ENCODE results near the gene SNAPC1. TPM values are rescaled to one million over a fixed set of nuclear protein-coding genes. Genes with fewer than 3 reads are reported as not detected.

The SNAPC1 gene
- total RNA-seq, 1 donor from 2014 or later: 17.1 TPM

DNA sequence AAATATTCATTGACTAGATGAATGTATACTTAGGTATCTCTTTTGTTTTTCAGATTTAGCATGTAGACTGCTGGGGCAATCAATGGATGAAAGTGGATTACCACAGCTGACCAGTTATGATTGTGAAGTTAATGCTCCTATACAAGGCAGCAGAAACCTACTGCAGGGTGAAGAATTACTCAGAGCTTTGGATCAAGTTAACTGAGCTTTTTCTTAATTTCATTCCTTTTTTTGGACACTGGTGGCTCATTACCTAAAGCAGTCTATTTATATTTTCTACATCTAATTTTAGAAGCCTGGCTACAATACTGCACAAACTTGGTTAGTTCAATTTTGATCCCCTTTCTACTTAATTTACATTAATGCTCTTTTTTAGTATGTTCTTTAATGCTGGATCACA is 15.3 kb upstream of the SNAPC1 start:
- no peak for FAIRE-seq

DNA sequence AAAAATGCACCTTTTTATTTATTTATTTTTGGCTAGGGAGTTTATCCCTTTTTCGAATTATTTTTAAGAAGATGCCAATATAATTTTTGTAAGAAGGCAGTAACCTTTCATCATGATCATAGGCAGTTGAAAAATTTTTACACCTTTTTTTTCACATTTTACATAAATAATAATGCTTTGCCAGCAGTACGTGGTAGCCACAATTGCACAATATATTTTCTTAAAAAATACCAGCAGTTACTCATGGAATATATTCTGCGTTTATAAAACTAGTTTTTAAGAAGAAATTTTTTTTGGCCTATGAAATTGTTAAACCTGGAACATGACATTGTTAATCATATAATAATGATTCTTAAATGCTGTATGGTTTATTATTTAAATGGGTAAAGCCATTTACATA is 14.9 kb upstream of the SNAPC1 start:
- H3K36me3 ChIP-seq (ENCODE audit: control insufficient read depth, insufficient read depth, low read length): peaks cover 6% of the 10 kb centered on the region
- DNase-seq (ENCODE audit: low read depth): no peak
- H3K27me3 ChIP-seq (ENCODE audit: control insufficient read depth, insufficient read depth, low read length): no peaks in the 10 kb centered on the region
- TF ChIP-seq, protein P1, sequence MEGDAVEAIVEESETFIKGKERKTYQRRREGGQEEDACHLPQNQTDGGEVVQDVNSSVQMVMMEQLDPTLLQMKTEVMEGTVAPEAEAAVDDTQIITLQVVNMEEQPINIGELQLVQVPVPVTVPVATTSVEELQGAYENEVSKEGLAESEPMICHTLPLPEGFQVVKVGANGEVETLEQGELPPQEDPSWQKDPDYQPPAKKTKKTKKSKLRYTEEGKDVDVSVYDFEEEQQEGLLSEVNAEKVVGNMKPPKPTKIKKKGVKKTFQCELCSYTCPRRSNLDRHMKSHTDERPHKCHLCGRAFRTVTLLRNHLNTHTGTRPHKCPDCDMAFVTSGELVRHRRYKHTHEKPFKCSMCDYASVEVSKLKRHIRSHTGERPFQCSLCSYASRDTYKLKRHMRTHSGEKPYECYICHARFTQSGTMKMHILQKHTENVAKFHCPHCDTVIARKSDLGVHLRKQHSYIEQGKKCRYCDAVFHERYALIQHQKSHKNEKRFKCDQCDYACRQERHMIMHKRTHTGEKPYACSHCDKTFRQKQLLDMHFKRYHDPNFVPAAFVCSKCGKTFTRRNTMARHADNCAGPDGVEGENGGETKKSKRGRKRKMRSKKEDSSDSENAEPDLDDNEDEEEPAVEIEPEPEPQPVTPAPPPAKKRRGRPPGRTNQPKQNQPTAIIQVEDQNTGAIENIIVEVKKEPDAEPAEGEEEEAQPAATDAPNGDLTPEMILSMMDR (IDR thresholded peaks at IDR 0.05; ENCODE audit: insufficient read depth, low read length, severe bottlenecking): no peak
- no peak overlapping the region for H3K4me3 ChIP-seq (ENCODE audit: low read depth, low read length)
- no peak for FAIRE-seq

More for the DNA sequence above, 15.3 kb upstream of the SNAPC1 start:
- DNase-seq (ENCODE audit: low read depth): no peak
- peaks cover 11% of the 10 kb centered on the region for H3K36me3 ChIP-seq (ENCODE audit: control insufficient read depth, insufficient read depth, low read length)
- H3K27me3 ChIP-seq (ENCODE audit: control insufficient read depth, insufficient read depth, low read length): no peaks in the 10 kb centered on the region
- TF ChIP-seq, protein P1 (IDR thresholded peaks at IDR 0.05; ENCODE audit: insufficient read depth, low read length, severe bottlenecking): no peak
- H3K4me3 ChIP-seq (ENCODE audit: low read depth, low read length): no peak overlapping the region

DNA sequence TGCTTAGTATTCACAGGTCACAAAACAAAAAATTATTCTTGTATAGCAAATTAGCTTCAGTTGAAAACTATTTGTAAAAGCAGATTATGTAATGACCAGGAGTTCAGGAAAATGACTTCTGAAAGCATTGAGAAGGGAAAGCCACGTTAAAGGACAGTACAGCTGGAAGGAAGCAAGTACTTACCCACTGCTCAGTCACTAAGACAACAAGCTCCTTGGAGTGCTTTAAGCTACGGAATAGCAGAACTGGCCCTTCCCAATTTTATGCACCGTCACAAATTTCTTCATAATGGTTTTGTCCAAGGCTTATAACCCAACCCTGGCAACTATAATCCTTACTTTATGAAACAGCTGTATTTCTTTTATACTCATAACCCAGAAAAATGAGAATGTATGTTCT is 13.0 kb upstream of the SNAPC1 start:
- DNase-seq (ENCODE audit: low read depth): peak; percentile 59
- peaks cover 5% of the 10 kb centered on the region for H3K36me3 ChIP-seq (ENCODE audit: control insufficient read depth, insufficient read depth, low read length)
- TF ChIP-seq, protein P1 (IDR thresholded peaks at IDR 0.05; ENCODE audit: insufficient read depth, low read length, severe bottlenecking): no peak
- peak overlapping the region; percentile 5 for H3K4me3 ChIP-seq (ENCODE audit: low read depth, low read length)
- no peak for FAIRE-seq
- no peaks in the 10 kb centered on the region for H3K27me3 ChIP-seq (ENCODE audit: control insufficient read depth, insufficient read depth, low read length)

DNA sequence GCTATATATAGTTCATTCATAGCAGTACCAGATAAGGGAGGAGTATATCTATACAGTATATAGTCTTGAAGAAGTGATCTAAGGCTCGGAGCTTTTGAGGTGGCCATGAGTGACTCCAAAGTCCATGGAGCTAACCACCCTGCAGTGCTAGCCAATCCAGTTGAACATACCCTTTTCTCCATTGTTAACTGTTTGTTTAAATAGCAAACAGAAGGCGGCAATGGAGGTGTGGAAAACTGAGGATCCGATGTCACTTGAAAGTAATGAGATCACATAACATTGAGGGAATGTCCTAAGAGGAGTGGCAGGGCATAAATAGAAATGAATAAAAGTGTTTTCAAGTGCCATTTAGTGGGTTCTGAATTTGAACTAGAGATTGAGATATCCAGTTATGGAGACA is 12.4 kb upstream of the SNAPC1 start:
- Histone ChIP-seq H3K27me3 (ENCODE audit: control insufficient read depth, insufficient read depth, low read length) (no peaks in the 10 kb centered on the region), H3K36me3 (ENCODE audit: control insufficient read depth, insufficient read depth, low read length) (peaks cover 3% of the 10 kb centered on the region), H3K4me3 (ENCODE audit: low read depth, low read length) (peak overlapping the region; percentile 51)
- TF ChIP-seq, protein P1 (IDR thresholded peaks at IDR 0.05; ENCODE audit: insufficient read depth, low read length, severe bottlenecking): no peak
- DNase-seq (ENCODE audit: low read depth) (peak; percentile 64), FAIRE-seq (no peak)

DNA sequence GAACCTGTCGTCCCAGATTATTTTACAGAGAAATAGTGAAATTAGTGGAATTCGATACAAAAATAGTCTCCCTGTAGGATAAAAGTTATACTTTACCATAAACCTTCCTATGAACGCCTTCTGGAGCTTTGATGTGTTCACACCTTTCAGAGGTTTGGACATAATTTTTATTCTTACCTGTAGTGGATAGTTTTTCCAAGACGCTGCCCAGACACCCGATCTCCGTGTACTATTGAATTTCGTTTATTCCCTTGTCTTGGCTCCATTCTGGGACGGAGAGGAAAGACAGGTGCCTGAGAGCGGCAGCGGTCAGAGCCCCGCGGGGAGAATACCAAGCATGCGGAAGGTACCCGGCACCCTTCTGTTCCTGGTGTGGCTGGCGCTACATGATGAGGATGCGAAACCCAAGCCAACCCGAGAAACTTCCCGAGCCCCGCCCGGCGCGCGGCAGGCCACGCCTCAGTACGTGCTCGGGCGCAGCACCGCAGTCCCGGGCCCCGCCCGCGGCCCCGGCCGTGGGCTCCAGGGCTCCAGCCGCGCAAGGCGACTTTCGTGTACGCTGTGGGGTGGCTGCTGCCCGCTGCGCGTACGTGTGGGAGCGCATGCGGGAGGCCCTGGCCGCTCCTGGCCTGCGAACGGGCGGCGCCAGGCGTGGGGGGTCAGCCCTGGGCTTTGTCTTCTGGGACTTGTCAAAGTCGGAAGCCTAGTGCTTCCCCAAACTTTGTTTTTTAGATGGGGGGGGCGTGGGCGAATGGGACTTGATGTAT is 11.3 kb upstream of the SNAPC1 start:
- Histone ChIP-seq H3K27me3 (ENCODE audit: control insufficient read depth, insufficient read depth, low read length) (no peaks in the 10 kb centered on the region), H3K4me3 (ENCODE audit: low read depth, low read length) (peak overlapping the region; percentile 51), H3K36me3 (ENCODE audit: control insufficient read depth, insufficient read depth, low read length) (peaks cover 3% of the 10 kb centered on the region)
- FAIRE-seq (no peak), DNase-seq (ENCODE audit: low read depth) (peak; percentile 88)
- TF ChIP-seq, protein P1 (IDR thresholded peaks at IDR 0.05; ENCODE audit: insufficient read depth, low read length, severe bottlenecking): no peak
